ENCODE data around the gene PMM2. TPM values are rescaled to one million over a fixed set of nuclear protein-coding genes. Genes with fewer than 3 reads are reported as not detected.

Gene PMM2
- total RNA-seq, 1 experiment from 2014 or later: 59.4 TPM

- BruUV-seq (replicated peaks): TSS peak; percentile 73
- Mint-ChIP-seq H3K4me1 (ENCODE audit: insufficient read depth, unreplicated experiment) (peaks cover 9% of the 10 kb centered on the region), H3K4me3 (ENCODE audit: unreplicated experiment) (peak overlapping the region; percentile 92), H3K9me3 (ENCODE audit: unreplicated experiment) (no peaks in the 10 kb centered on the region), H3K27ac (ENCODE audit: low read depth, unreplicated experiment) (peak overlapping the region; percentile 97), H3K27me3 (ENCODE audit: insufficient read depth, unreplicated experiment) (no peaks in the 10 kb centered on the region), H3K36me3 (ENCODE audit: insufficient read depth, unreplicated experiment) (peaks cover 15% of the 10 kb centered on the region)
- intact Hi-C loops (cut with micrococcal nuclease): loop anchor here (2.0 to 10.0 kb wide), 2 partner anchors 84 to 338 kb away; no protein-coding TSS in a partner anchor
- no peak for DNase-seq (ENCODE audit: unreplicated experiment)
- TF ChIP-seq CTCF (IDR thresholded peaks at IDR 0.05; ENCODE audit: unreplicated experiment): no peak
- CTCF ChIA-PET: interaction anchor here (0.7 to 3.7 kb wide), 16 partner anchors 9 to 230 kb away, joined by 3 to 19 read pairs (median 4); no protein-coding TSS in a partner anchor
- POLR2A ChIA-PET: interaction anchor here (0.6 to 1.9 kb wide), 8 partner anchors 10 to 159 kb away, joined by 3 to 8 read pairs (median 4); partner anchors contain the start of gene CARHSP1
Measured at GRCh38 chr16:8796469-8797363, 923 bp upstream of the PMM2 start.

GRCh38 chr16:8798174-8798527, 512 bp downstream of the PMM2 start:
- DNase-seq (ENCODE audit: unreplicated experiment): peak; percentile 22
- TSS peak; percentile 54 for BruUV-seq (replicated peaks)
- no peak for TF ChIP-seq CTCF (IDR thresholded peaks at IDR 0.05; ENCODE audit: unreplicated experiment)
- H3K4me1 Mint-ChIP-seq (ENCODE audit: insufficient read depth, unreplicated experiment): peaks cover 9% of the 10 kb centered on the region
- H3K4me3 Mint-ChIP-seq (ENCODE audit: unreplicated experiment): peak overlapping the region; percentile 92
- H3K36me3 Mint-ChIP-seq (ENCODE audit: insufficient read depth, unreplicated experiment): peaks cover 29% of the 10 kb centered on the region
- CTCF ChIA-PET: interaction anchor here (0.5 to 3.7 kb wide), 10 partner anchors 8 to 225 kb away, joined by 3 to 19 read pairs (median 3); no protein-coding TSS in a partner anchor
- H3K27me3 Mint-ChIP-seq (ENCODE audit: insufficient read depth, unreplicated experiment): no peaks in the 10 kb centered on the region
- no peaks in the 10 kb centered on the region for H3K9me3 Mint-ChIP-seq (ENCODE audit: unreplicated experiment)
- H3K27ac Mint-ChIP-seq (ENCODE audit: low read depth, unreplicated experiment): peak overlapping the region; percentile 97
- intact Hi-C loops (cut with micrococcal nuclease): loop anchor here (10.0 kb wide), 1 partner anchor 337 kb away; no protein-coding TSS in a partner anchor
- POLR2A ChIA-PET: interaction anchor here (0.7 to 1.9 kb wide), 7 partner anchors 8 to 122 kb away, joined by 3 to 11 read pairs (median 3); partner anchors contain the start of gene CARHSP1

DNA sequence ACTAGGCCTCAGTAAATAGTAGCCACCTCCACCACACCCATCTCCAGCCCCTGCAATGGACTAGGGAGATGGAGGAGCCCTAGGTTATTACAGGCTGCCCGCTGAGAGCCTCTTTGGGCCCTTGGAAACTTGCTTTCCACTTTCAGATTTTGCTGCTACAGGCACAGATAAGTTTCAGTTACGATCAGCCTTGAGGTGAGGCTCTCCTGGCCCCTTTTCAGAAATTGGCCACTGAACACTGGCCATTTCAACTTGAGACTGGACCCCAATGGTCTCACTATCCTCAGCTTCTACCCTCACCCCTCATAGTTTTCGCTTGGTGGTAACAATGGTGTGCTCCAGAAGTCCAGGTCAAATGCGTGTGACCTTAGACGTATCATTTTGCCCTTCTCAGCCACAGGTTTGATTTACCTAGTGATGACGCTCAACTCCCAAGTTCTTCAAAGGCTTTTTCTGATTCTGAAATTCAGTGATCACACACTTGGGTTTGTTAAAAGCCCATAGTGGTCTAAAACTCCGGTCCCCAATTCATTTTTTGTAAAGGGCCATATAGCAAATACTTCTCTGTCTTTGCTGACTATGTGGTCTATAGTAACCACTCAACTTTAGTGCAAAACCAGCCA, 1.0 kb downstream of the PMM2 start:
- no peak for DNase-seq (ENCODE audit: unreplicated experiment)
- no peaks in the 10 kb centered on the region for H3K9me3 Mint-ChIP-seq (ENCODE audit: unreplicated experiment)
- peaks cover 9% of the 10 kb centered on the region for H3K4me1 Mint-ChIP-seq (ENCODE audit: insufficient read depth, unreplicated experiment)
- ChIA-PET CTCF (interaction anchor here (0.6 to 3.7 kb wide), 7 partner anchors 11 to 137 kb away, joined by 3 to 19 read pairs (median 3); no protein-coding TSS in a partner anchor), POLR2A (interaction anchor here (1.0 to 1.9 kb wide), 5 partner anchors 8 to 121 kb away, joined by 3 to 11 read pairs (median 4); partner anchors contain the start of gene CARHSP1)
- H3K36me3 Mint-ChIP-seq (ENCODE audit: insufficient read depth, unreplicated experiment): peaks cover 34% of the 10 kb centered on the region
- no peaks in the 10 kb centered on the region for H3K27me3 Mint-ChIP-seq (ENCODE audit: insufficient read depth, unreplicated experiment)
- peak overlapping the region; percentile 97 for H3K27ac Mint-ChIP-seq (ENCODE audit: low read depth, unreplicated experiment)
- intact Hi-C loops (cut with micrococcal nuclease): loop anchor here (10.0 kb wide), 1 partner anchor 336 kb away; no protein-coding TSS in a partner anchor
- H3K4me3 Mint-ChIP-seq (ENCODE audit: unreplicated experiment): peak overlapping the region; percentile 92
- no TSS peak for BruUV-seq (replicated peaks)
- no peak for TF ChIP-seq CTCF (IDR thresholded peaks at IDR 0.05; ENCODE audit: unreplicated experiment)

All from MCF 10A (cell line).